GM18511 (cell line): ENCODE measurements around the gene MAML2.

Experiments
- ATAC-seq: cut with Tn5 transposase; IDR thresholded peaks from one replicate; pipeline ENCODE4 v1.9.1; 2021; ENCODE audit warnings: mild to moderate bottlenecking, moderate library complexity; ENCODE audit not compliant: unreplicated experiment

Gene MAML2

DNA sequence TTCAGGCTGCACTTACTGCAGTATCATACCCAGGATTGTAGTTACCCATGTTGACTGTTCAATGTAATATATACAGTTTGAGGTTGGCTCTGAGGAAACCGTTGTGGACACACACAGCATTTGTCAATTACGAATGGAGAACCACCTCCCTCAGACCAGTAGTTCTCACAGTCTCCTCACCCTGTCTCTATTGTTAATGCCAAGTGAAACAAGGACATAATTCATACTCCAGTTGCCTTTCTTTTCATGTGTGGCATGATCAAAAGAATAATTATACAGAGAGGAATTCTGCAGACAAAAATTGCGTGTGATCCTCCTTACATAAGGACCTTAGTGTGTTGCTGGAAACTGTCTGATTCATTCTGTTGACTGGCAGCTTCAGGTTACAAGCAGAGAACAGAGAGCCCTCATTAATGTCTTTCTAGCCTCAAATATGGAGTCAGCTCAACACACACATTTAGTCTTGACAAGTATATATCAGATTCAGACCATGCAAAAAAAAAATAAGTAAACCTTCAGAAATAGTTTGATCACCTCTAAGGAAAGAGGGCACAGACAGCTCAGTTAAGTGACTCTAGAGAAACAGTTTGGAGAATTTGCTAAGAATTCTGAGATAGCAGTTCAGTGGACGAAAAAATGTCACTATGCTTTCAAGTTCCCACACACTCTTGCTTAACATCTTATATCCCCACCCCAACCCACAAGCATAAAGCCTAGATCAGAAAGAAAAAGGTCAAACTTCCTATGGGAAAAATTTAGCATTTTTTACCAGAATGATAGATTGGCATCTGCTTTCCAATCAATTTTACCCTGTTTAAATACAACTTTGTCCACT lies 96.1 kb downstream of the MAML2 start:
- ATAC-seq, result no peak

DNA sequence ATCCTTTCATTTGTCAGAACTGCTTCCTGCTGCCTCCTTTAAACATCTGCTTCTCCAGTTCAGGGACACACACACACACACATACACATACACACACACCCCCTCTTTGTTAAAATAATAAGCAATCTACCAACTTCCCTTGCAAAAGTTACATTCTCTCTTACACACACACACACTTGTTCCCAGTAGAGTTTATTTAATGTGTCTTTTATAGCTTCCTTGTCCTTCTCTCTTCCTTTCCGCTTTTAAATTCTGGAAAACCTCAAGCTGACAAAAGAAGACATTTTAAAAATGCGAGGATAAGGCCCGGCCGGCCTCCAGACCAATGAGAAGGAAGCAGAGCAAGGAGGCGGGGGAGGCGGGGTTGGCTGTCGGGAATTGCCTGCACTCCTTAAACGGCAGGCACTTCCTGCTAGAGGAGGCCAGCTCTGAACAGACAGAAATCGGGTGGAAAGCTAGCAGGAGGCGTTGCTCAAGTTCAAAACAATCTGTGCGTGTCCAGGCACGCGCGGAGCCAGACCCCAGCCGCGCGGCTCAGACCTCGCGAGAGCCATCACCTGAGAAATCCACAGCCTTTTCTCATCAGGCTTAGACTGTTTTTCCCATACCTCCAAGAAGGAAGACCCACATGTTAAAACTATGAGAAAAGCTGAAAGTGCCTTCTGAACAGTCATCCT lies 99.9 kb downstream of the MAML2 start:
- peak; percentile 90 for ATAC-seq

DNA sequence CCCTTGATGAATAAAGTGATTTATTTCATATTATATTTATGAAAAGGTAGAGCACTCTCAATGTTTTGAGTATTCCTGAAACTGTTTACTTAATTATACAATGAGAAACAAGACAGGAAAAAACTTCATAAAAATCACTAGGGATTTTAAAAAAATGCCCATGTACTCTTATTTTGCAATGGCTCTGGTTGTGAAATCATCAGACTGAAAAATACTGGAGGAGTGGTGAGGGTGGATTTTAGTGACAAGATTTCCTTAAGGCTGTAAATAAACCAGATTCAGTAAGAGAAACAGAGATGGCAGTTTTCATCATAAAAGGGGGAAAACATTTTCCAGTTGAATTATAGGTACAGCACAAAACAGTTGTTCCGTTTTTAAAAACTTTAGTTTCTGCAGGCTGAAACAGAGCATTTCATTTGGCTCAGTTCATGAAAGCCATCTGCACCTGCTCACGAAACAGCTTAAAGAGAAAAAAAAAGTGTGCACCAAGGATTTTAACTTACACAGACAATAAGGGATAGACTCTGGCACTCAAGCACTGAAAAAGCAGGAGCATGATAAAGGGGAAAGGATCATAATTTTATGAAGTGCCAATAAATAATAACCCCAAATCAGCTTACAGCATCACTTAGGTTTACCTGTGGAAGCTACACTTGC lies 100.7 kb downstream of the MAML2 start:
- no peak for ATAC-seq

DNA sequence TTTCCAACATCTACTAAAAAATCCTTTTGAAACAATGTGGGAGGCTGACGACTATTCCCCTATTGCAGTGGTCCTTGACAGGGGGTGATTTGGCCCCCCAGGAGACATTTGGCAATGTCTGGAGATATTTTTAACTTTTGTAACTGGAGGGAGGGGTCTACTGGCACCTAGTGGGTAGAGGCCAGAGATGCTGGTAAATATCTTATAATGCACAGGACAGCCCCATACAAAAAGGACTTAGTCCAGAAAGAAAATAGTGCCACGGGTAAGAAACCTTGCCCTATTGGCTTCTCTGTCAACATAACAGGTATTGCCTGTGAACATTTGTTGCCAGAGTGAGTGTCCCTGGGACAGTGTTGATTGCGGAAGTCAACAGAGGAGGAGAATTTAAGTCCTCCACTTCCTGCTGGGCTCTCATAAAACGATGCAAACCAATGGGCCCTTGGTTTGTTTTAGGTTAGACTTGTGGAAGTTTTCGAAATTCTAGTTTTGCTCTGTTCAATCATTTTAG lies 101.6 kb downstream of the MAML2 start:
- ATAC-seq, result no peak

GRCh38 chr11:96238563-96239135 lies 104.3 kb downstream of the MAML2 start:
- no peak for ATAC-seq

- ATAC-seq, result no peak
These were observed 105.2 kb downstream of the MAML2 start for GRCh38 chr11:96237766-96238266.

DNA sequence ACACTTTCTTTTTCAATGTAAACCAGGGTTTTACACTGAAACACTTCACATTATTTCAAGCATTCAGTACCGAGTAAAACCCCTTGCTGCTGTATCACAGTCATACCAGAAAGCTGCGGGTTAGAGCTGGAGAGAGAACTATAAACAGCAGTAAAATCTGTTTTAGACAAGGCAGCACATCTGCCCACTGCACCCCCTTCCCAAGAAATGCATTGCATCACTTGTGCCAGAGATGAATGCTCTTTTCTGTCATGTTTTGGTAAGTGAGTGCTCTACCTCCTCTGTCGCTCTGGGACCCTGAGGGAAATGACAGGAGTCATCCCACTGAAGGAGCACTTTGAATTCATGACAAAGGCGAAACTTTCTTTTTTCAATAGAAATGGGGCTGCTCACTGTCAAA lies 107.2 kb downstream of the MAML2 start:
- peak; percentile 97 for ATAC-seq

GRCh38 chr11:96234866-96235441 lies 108.0 kb downstream of the MAML2 start:
- no peak for ATAC-seq

DNA sequence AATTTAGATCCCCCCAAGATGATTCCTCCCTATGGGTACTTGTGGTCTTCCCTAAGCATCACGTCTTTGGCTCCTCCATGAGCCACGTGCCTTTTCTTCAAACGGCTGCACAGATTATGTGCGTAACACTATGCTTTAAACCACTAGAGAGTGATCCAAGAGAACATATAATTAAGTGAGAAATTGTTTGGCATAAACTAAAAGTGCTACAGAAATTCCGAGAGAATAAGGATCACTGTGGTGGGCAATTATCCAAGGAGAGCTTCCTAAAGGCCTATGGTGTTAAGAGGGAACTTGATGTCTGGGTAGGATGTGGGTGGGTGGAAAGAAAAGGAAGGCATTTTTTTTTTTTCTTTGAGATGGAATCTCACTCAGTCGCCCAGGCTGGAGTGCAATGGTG lies 110.9 kb downstream of the MAML2 start:
- no peak for ATAC-seq

- no peak for ATAC-seq
These were observed 112.3 kb downstream of the MAML2 start for GRCh38 chr11:96230686-96231085.

DNA sequence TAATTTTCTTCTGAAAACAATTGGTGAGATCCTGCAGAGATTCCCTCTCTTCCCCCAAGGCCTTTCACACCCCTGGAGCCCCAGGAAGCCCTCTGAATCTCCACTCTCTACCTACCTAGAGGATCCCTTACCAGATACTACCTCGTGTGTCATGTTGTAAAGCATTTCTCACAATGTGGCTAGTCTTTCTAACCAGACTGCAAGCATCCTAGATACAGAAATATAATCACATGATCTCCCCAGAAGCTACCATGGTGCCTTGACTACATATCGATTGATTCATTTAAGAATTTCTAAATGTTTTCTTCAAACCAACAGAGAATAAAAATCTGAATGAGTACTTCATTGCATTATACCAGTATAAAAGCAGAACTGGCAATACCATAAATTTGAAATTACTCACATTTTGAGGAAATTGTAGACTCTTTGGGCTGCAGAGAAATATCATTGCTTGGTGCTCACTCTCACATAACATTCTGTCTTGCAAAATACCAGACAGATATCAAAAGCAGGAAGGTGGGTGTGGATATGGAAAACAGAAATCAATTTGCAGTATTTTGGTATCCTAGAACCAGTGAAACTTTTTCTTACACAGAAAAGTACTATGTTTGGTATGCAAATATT lies 113.5 kb downstream of the MAML2 start:
- ATAC-seq, result no peak

- ATAC-seq, result no peak
These were observed 114.1 kb downstream of the MAML2 start for GRCh38 chr11:96228910-96229309.

DNA sequence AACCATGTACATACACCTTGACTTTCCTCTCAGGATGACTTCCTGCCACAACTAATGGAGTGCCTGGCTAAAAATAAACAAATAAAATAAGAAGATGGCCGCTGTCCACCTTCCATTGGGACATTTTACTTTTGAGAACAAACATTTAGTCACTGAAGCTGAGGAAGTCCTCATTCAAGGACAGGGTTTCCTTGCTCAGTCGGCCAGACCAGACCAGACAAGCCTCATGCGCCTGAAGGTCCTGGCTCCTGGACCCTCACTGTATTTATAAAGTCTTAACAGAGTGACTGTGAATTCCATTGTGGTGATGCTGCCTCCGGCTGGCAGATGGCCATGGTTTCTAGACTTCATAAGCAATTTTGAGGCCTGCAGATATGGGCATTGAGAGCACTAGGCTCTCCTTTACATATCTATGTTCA lies 114.5 kb downstream of the MAML2 start:
- no peak for ATAC-seq

DNA sequence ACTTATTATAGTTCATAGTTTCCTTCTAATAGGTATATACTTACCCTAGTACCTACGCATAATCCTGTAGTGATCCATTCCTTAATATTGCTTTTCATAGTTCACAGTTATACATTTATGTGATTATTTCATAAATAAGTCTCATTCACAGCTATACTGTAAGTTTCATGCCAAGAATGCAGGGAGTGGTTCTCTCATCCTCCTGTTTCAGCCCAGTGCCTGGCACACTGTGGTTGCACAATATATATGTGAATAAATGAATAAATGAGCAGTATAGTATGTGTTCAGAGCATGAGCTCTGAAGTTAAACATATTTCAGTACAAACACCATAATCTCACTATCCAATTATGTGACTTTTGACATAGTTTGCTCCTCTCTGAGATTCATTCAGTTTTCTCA lies 115.8 kb downstream of the MAML2 start:
- no peak for ATAC-seq

- ATAC-seq, result no peak
These were observed 119.9 kb downstream of the MAML2 start for GRCh38 chr11:96223083-96223482.

- ATAC-seq, result no peak
These were observed 120.9 kb downstream of the MAML2 start for GRCh38 chr11:96222102-96222501.

GRCh38 chr11:96221244-96222070 lies 121.5 kb downstream of the MAML2 start:
- no peak for ATAC-seq

- ATAC-seq, result no peak
These were observed 122.9 kb downstream of the MAML2 start for GRCh38 chr11:96219981-96220623.

GRCh38 chr11:96218901-96219300 lies 124.1 kb downstream of the MAML2 start:
- ATAC-seq, result no peak
